Measurements from ENCODE around the gene CARMIL1.

The CARMIL1 gene

GRCh38 chr6:25278914-25279747 is at the start of gene CARMIL1:
Gene CARMIL1, plus strand, starts transcription at chr6:25279374. Its CDS starts 422 bp downstream, at chr6:25279796.
- DNase-seq: peak; percentile 63

- no peak for DNase-seq
These were observed 49.4 kb upstream of the CARMIL1 start for GRCh38 chr6:25229671-25230321.

DNA sequence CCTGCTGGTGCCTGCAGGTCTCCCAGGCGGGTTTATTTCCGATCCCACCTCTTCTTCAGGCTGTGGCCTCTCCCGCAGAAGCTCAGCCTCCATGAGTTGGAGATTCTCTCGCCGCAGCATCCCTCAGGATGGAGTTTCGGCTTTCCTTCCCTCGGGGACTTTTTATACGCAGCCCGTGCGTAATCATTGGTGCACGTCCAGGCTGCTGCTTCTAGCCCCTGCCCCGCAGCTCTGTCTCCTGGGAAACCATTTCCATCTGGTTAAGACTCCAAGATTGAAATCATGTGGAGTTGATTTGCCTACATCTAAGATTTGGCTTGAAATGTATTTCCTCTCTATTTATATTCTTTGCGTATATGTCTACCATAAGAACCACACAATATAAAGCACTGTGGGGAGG is 46.7 kb upstream of the CARMIL1 start:
- DNase-seq: no peak

GRCh38 chr6:25233226-25233625 is 45.9 kb upstream of the CARMIL1 start:
- DNase-seq: no peak

GRCh38 chr6:25237579-25237978 is 41.6 kb upstream of the CARMIL1 start:
- DNase-seq: no peak

DNA sequence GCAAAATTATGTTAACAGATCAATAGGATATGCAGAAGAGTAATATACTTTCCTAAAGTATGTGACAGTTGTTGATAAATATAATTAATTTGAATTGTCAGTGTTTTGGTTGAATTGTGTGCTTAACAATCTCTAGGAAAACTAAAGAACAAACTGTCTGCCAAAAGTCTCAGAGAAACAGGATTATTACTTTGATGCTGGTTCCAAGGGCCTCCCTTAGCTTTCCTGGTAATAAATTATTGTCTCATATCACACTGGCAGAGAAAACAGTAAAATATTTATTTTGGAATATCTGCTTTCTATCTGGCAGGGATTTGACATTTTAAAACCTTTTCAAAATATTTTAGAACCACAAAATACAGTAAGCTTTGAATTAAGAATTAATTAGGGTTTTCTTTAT is 40.1 kb upstream of the CARMIL1 start:
- DNase-seq: no peak

GRCh38 chr6:25239498-25239897 is 39.7 kb upstream of the CARMIL1 start:
- no peak for DNase-seq

- DNase-seq: no peak
These were observed 36.6 kb upstream of the CARMIL1 start for GRCh38 chr6:25242567-25242966.

DNA sequence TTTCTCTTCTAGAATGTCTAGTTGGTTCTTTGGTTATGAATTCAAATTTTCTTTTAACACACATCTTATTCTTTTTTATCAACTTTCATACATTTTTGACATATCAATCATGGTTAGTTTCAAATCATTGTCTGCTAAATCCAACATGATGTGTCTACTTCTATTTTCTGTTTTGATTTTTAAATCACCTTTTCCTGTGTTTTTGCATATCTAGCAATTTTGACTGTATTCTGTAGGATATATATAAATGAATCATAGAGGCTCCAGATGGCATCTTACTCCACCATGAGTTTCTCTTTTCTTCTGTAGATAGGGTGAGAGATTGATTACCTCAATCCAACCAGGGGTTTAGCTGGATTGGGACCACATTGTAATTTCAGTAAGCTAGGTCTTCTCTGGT is 34.3 kb upstream of the CARMIL1 start:
- DNase-seq: no peak

DNA sequence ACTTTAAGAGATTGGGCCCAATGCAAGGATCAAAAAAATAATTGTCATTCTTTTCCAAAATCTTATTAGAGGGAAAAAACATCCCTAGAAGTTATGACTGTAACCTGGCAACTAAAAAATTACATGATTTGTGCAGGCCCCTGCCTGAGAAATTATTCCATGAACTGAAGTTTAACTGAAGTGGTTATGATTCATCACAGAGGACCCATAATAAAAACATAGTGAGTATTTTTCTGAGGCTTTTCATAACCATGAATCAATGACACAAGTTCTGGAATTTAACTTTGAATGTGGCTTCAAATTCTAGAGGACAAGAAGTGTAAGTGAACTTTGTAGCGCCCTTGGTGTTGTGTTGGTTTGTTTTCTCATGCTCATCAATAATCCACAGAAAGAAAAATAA is 31.1 kb upstream of the CARMIL1 start:
- DNase-seq: no peak

DNA sequence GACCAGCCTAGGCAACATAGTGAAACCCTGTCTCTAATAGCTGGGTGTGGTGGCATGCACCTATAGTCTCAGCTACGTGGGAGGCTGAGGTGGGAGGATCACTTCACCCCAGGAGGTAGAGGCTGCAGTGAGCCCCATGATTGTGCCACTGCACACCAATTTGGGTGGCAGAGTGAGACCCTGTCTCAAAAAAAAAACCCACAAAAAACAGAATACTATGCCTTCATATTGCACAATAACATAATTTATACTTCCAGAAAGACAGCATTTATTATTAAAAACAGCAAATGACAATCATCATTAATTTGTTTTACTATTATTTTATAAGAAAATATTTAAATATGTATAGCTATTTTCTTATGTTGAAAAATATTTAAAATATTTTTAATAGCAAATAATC is 30.0 kb upstream of the CARMIL1 start:
- no peak for DNase-seq

- no peak for DNase-seq
These were observed 28.3 kb upstream of the CARMIL1 start for GRCh38 chr6:25250878-25251277.

- DNase-seq: no peak
These were observed 27.7 kb upstream of the CARMIL1 start for GRCh38 chr6:25251426-25251825.

DNA sequence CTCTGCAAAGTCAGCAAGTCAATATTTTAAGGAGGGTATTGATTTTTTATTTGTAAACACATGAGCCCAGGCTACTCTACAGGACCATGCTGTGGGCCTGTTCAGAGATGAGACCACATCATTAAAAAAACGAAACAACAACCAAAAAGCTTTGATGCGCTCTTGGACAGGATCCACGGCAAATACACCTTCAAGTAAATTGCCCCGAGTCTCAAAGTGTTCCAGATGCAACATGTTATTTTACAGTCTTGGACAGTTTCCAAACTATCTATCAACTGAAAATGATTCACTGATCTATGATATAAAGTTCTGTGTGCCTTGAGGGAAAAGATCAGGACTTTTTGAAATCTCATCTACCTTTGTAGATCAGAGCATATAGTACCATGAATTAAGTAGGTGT is 25.8 kb upstream of the CARMIL1 start:
- no peak for DNase-seq

GRCh38 chr6:25254671-25255070 is 24.5 kb upstream of the CARMIL1 start:
- DNase-seq: no peak

- no peak for DNase-seq
These were observed 21.4 kb upstream of the CARMIL1 start for GRCh38 chr6:25257686-25258348.

DNA sequence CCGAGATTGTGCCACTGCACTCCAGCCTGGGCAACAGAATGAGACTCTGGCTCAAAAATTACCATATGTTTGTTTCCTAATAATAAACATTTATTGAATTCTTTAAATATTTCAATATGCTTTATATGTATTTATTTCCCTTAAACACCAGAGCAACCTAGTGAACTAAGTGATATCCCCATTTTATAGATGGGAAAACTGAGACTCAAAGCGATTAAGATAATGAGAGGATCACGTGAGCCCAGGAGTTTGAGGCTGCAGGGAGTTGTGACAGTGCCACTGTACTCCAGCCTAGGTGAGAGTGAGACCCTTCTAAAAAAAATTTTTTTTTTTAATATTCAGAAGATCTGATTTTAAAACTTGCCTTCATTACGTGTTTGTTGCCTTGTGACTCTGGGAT is 19.4 kb upstream of the CARMIL1 start:
- DNase-seq: no peak

- DNase-seq: no peak
These were observed 15.5 kb upstream of the CARMIL1 start for GRCh38 chr6:25263657-25264056.

DNA sequence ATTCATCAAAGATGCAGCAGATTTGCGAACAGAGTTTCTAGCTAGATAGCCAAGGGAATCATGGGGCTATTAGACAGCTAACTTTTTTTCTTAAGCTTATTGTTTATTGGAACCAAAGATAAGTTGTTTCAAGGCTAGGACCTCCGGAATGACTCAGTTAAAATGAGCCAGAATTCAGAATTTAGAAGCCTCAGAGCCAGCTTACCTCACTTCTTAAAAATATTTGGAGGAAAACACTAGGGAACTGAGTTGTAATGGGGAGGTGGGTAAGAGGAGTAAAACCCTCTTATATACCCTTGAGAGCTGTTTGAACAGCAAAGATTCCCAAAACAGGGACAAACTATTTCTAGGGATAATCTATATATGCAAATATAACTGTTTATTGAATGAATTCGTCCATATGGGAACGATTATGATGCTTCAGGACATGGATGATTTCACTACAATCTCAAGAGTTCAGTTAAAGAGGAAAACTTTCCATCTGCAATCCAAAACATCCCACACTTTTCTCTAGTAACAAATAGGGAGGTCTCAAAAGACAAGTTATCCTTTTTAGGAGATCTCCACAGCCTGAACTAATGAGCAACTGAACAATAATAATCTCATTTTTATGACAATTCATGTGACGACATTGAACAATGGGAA is 12.6 kb upstream of the CARMIL1 start:
- no peak for DNase-seq

DNA sequence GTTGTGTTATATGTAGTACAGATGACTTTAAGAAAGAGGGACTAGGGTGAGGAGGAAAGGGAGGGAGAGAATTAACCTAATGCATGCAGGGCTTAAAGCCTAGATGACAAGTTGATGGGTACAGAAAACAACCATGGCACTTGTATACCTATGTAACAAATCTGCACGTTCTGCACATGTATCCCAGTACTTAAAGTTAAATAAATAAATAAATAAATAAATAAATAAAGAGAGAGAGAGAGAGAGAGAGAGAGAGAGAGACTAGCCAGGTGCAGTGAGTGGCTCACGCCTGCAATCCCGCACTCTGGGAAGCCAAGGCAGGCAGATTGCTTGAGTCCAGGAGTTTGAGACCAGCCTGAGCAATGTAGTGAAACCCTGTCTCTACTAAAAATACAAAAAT is 11.5 kb upstream of the CARMIL1 start:
- DNase-seq: no peak

- no peak for DNase-seq
These were observed 8.6 kb upstream of the CARMIL1 start for GRCh38 chr6:25270559-25270958.

- DNase-seq: no peak
These were observed 3.7 kb upstream of the CARMIL1 start for GRCh38 chr6:25275436-25275835.

- no peak for DNase-seq
These were observed 1.8 kb upstream of the CARMIL1 start for GRCh38 chr6:25277386-25277785.

DNA sequence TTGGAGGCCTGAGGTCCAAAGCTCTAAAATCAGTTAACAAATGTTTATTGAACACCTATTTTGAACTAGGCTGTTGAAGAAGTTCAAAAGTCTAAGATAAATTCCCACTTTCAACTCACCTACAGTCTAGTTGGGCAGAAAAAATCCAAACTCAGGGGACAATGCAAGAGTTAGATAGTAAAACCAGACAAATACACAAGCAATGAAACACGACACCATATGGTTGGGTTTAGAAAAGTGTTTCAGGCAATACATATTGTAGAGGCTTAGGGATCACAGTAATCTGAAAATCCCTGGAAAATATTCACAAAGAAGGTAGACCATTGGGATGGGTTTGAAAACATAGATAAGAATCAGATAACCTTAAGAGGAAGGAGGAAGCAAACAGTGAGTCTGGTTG is 1.3 kb upstream of the CARMIL1 start:
- no peak for DNase-seq
